Measurements from ENCODE around the gene FUT2.
"Not testable (repeated sequence)": the region's sequence is repeated elsewhere in the genome, so short reads cannot be mapped to it uniquely, and the experiment has no call there.

Gene FUT2

DNA sequence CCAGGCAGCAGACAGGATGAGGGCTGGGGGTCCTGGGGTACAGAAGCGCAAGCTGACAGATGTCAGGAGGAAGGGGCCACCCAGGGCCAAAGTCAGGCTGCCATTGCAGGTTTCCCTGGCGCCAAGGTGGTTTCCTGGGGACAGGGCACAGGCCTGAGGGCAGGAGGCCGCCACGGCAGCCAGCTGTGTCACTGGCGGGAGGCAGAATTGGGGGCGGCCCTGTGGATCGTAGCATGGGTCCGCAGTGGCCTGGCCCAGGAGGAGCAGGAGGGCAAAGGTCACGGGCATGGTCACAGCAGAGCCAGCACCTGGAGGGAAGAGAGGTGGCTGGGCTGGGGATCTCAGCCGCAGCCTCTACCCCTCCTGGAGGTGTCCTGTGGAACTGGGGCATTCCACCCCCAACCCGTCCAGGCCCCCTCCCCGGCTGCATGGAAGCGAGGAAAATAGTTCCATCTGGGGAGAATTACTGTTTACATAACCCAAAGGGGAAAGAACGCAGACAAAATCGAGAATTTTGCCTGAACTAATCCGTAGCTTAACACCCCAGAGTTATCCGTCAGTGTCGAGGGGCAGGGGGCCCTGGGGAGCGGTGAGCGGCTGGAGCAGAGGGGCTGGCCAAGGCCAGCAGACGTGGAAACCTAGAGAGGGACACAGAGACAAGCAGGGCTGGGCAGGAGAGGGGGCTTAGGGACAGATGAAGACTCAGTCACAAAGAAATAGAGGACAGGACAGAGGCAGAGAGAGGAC lies 24.9 kb upstream of the FUT2 start:
- in situ Hi-C loops (cut with MboI; ENCODE audit: low sequenced_read_pairs): no loop called here

DNA sequence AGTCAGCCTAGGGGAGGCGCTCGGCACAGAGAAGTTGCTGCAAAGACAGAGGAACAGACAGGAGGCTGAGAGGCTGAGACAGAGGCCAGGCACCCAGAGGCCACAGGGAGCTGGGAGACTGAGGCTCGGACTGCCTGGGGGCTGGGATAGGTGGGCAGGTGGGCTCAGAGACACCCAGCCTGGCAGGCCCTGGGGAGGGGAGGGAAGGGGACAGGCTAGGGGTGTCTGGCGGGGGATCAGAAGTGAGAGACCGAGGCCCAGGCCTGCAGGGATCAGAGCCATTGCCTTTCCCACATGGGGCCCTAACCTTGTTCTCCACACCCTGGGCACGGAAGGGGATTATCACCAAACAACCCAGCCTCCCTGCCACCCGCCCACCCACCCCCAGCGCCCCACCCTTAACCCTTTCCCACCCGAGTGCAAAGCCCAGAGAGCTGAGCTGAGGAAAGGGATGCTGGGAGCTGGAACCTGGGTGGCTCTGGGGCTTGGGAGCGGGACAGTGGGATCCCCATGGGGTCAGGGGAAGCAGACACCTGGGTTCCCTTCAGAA lies 24.2 kb upstream of the FUT2 start:
- in situ Hi-C loops (cut with MboI; ENCODE audit: low sequenced_read_pairs): no loop called here

DNA sequence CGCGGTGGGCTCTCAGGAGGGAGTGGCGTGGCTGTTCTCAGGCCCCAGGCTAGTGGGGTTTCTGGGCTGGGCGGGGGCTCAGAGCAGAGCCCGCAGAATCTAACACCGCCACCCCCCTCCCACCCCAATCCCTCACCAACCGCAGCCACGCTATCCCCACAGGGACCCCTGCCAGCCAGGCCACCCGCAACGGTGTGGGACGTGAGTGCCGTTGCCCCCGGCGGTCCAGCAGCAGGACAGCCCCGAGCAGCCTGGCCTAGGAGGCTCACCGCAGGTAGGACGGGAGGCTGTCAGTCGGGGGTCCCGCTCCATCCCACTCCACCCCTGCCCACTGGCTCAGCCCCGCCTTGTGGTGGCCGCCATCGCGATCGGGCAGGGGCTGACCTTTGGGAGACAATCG lies 22.8 kb upstream of the FUT2 start, which contains the start of gene NTN5:
Gene NTN5 (minus strand): TSS at position 24 of the 400 bp plus-strand sequence. CDS start 2,031 bp downstream, outside the sequence.
- in situ Hi-C loops (cut with MboI; ENCODE audit: low sequenced_read_pairs): no loop called here

DNA sequence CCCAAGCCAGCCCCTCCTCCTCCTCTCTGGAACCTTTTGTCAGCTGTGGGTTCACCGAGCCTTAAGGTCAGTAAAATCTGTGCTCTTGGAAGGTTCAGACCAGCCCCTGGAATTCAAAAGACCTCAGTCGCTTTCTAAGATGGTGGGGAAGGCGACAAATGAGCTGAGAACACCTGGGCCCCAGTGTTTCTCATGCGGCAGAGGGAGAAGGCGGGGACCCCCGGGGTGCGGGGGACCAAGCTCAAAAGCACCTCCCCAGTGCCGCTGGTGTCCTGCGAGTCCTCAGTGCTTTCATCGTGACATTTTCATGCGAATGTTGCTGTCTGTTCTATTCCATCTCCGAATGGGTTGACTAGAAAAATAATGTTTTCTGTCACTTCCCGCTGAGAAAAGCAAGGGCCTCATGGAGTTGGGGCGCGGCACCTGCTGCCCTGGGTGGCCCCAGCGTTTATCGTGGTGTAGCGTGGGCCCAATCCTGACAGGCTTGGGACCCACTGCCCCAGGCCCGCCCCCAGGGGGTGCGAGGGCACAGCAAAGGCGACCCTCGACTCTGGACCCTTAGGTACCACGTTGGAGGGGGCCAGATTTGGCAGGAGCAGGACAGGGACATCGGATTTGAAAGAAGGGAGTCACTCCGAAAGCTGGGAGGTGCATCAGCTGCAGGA lies 22.2 kb upstream of the FUT2 start:
- in situ Hi-C loops (cut with MboI; ENCODE audit: low sequenced_read_pairs): no loop called here

DNA sequence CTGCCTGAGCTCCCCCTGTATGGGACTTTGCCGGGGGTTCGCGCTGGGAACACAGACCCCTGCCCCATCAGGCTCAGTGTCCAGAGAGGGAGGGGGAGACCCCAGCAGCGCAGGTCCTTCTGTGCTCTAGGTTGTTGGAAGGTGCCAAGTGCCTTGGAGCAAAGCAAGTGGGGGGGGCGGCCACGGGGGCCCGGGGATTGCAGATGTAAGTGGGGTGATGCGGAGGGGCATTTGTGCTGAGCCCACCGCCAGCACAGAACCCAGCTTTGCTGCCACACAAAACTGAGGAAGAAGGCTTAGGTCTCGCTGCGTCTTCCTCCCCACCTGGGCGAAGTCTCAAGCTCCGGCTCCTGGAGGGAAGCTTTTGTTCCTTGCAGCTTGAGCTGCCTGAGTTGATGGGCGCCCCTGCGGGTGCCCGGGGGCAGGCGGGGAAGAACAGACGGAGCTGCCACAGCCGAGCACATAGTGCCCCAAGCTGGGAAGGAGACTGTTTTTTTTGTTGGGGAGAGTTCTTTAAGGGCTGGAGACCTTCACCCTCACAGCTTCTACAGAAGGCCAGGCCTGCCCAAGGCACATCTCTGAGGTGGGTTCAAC lies 21.5 kb upstream of the FUT2 start:
- in situ Hi-C loops (cut with MboI; ENCODE audit: low sequenced_read_pairs): no loop called here

DNA sequence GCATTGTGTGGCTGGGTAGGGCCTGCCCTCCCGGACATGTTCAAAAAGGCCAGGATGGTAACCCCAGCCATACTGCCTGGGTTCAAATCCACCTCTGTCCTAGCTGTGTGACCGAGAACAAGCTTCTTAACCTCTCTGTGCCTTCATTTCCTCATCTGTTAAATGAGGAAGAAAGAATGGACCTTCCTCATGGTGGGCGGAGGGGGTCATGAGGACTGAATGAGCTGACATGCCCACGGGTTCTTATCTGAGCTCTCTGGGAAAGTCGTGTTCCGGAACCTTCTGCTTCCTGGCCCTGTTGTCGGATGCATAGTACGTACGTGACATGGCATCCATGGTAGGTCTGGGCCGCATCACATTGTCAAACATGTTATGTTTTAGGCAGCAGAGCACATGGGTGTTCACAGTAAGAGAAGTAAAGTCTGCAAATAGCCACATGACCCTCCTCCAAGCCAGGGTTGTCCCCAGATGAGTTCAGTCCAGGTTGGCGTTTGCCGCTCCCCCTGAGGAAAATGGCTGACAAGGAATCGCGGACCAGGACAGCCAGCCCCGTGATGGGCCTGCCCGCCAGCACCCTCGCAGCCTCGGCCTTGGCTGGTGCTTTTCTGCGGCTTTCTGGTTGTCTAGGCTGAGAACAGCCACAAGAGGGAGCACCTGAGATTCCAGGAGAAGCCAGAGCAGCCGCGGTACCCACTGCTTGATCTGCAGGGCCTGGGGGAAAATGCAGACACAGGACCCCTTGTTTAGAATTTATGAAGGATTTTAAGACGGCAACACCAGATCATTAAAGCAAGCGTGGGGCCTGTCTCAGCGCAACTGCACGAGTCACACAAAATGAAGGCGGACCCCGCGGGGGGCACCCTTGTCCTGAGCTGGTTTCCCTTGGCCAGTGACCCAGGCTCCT lies 20.6 kb upstream of the FUT2 start:
- in situ Hi-C loops (cut with MboI; ENCODE audit: low sequenced_read_pairs): no loop called here

DNA sequence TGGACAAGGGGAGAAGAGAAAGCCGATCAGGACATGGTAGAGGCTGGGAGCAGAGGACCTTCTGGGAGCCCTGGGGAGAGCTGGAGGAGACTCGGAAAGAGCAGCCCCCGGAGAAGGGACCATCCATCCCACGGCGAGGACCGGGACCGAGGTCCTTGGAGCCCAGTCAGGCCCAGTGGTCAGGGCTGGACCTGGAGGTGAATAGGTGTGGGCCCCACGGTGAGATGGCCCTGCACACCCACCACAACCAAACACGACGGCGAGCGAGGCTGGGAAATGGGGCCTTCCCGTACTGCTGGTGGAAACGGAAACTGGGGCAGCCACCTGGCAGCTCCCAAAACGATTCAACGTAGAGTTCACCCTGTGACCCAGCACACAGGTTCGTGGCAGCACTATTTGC lies 19.3 kb upstream of the FUT2 start:
- in situ Hi-C loops (cut with MboI; ENCODE audit: low sequenced_read_pairs): no loop called here

DNA sequence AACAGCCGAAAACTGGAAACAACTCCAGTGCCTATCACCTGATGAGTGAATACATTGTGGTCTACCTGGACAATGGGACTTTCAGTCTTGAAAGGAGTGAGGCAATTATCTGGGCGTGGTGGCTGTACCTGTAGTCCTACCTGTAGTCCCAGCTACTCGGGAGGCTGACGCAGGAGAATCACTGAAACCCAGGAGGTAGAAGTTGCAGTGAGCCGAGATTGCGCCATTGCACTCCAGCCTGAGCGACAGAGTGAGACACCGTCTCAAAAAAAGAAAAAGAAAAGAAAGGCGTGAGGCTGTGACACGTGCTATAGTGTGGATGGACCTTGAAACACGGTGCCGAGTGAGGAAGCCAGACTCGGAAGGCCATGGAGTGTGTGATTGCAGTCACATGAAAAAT lies 18.9 kb upstream of the FUT2 start:
- in situ Hi-C loops (cut with MboI; ENCODE audit: low sequenced_read_pairs): no loop called here

DNA sequence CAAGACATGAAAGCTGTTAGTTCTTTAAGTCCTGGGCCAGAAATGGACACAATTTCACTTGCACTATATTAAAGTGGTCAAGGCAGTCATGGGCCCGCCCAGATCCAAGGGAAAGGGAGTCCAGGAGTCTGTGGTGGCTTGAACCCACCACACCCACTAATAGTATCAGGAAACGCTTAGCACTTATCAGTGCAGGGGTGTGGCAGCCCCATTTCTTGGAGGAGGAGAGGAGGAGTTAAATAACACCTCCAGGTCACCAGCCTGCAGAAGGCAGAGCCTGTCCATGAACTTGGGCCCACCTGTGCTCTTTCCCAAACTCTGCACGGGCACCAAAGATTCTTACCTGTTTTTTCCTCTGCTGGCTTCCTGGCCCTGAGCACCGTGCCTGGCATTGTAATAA lies 17.6 kb upstream of the FUT2 start:
- in situ Hi-C loops (cut with MboI; ENCODE audit: low sequenced_read_pairs): no loop called here

DNA sequence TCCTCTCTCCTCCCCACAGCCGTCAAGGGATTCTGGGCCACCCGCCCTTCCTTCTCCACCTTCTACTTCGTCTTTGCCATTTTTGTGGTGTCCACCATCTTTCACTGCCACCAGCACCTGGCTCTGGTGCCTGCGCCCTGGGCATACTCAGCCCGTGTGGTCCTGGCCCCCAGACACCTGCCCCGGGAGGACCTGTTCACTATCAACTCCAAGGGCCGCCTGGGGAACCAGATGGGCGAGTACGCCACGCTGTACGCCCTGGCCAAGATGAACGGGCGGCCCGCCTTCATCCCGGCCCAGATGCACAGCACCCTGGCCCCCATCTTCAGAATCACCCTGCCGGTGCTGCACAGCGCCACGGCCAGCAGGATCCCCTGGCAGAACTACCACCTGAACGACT lies 15.8 kb upstream of the FUT2 start:
- in situ Hi-C loops (cut with MboI; ENCODE audit: low sequenced_read_pairs): not testable (repeated sequence)

DNA sequence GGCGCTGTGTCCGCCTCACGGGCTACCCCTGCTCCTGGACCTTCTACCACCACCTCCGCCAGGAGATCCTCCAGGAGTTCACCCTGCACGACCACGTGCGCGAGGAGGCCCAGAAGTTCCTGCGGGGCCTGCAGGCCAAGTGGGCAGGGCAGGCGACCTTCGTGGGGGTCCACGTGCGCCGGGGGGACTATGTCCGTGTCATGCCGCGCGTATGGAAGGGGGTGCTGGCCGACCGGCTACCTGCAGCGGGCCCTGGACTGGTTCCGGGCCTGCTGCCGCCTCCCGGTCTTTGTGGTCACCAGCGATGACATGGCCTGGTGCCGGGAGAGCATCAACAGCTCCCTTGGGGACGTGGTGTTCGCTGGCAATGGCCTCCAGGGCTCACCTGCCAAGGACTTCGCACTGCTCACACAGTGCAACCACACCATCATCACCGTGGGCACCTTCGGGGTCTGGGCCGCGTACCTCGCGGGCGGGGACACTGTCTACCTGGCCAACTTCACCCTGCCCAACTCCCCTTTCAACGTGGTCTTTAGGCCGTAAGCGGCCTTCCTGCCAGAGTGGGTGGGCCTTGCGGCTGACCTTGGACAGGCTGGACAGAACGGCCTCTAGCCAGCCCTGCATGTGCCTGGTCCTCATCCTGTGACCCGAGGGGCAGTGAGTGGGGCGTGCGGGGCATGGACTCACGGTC lies 15.2 kb upstream of the FUT2 start:
- in situ Hi-C loops (cut with MboI; ENCODE audit: low sequenced_read_pairs): no loop called here

DNA sequence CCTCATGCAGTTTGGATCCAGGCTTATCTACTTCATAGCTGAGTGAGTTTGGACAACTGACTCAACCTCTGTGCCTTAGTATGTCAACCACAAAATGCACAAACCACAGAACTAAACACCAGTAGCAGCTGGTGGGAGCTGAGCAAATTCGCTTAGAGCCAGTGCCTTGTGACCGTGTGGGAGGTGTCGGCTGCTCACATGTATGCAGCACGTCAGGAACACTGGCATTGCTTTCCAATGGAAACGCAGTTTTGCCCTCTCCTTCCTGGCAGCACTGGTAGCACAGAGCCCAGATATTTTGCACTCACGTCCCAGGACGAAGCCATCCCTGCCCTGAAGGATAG lies 14.7 kb upstream of the FUT2 start:
- in situ Hi-C loops (cut with MboI; ENCODE audit: low sequenced_read_pairs): no loop called here

DNA sequence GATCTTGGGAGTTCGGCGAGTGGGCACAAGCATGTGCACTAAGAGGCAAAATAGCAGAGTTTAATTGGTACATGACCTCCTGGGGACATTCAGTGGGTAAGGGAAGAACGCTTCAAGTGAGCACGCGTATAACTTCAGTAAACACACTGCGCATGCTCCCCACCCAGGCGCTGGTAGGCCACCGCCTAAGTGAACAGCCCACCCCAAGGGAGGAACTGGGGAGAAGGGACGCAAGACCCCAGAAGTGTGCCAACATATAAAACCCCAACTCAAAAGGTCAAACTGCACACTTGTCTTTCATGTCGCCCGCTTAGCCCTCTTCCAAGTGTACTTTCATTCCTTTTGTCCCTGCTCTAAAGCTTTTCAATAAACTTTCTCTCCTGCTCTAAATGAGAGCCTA lies 12.4 kb upstream of the FUT2 start:
- in situ Hi-C loops (cut with MboI; ENCODE audit: low sequenced_read_pairs): no loop called here

DNA sequence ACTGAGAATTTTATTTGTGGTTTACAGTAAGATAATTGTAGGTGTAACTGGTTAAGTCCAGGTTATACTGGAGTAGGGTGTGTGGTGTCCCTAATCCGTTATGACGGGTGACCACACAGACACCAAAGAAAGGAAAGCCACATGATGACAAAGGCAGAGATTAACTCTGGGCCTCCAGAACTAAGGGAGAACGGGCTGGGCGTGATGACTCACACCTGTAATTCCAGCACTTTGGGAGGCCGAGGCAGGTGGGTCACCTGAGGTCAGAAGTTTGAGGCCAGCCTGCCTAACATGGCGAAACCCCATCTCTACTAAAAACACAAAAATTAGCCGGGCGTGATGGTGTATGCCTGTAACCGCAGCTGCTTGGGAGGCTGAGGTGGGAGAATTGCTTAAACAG lies 10.2 kb upstream of the FUT2 start:
- in situ Hi-C loops (cut with MboI; ENCODE audit: low sequenced_read_pairs): no loop called here

DNA sequence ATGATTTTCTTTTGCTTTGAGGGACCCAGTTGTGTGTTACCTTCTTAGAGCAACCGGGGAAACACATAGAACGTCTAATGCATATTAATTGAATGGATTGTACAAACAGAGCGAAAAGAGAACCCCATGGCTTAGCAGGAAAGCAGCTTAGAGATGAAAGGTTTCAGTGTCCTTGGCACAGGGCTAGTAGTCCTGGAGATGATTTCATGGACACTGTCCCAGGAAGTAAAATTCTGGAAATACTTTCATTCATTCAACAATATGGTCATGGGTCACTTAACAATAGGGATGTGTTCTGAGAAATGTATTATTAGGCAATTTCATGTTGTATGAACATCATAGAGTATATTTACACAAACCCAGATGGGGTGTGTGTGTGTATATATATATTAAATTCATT lies 9.7 kb upstream of the FUT2 start:
- in situ Hi-C loops (cut with MboI; ENCODE audit: low sequenced_read_pairs): no loop called here

DNA sequence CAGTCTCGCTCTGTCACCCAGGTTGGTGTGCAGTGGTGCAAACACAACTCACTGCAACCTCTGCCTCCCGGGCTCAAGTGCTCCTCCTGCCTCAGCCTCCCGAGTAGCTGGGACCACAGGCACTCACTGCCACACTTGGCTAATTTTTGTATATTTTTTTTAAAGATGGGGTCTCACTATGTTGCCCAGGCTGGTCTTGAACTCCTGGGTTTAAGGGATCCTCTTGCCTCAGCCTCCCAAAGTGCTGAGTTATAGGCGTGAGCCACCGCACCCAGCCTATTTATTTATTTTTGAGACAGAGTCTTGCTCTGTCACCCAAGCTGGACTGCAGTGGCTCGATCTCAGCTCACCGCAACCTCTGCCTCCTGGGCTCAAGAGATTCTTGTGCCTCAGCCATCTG lies 9.1 kb upstream of the FUT2 start:
- in situ Hi-C loops (cut with MboI; ENCODE audit: low sequenced_read_pairs): not testable (repeated sequence)

DNA sequence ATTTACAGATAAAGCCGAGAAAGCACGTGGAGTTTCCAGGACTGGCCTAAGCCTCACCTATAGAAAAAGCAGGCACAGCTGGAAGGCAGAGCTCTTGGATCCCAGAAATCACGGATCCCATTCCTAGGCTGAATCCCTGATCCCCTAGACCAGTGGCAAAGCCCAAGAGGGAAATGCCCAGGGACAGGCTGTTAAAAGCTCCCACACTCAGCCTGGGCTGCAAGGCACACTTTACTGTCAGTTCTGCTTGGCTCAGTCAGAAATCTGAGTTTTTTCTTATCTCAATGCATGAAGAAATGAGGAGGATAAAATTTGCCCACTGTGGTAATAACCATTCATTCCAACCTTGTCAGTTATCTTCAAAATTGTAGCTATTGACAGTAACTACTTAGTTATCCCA lies 8.0 kb upstream of the FUT2 start:
- in situ Hi-C loops (cut with MboI; ENCODE audit: low sequenced_read_pairs): no loop called here

DNA sequence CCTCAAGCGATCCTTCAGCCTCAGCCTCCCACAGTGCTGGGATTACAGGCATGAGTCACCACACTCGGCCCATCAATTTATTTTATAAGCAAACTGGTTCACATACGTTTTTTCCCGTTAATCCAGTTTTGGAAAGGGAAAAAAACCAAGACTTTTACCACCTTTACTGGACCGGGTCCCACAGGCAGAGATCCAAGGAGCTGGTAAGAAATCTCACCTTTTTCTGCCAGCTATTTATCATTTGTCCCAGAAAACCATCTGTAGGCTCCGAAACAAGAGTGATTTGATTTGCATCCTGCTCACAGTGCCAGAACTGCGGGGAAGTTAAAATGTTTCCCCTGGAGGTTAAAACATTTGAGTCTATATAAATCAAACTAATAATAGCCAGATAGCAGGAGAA lies 6.3 kb upstream of the FUT2 start:
- in situ Hi-C loops (cut with MboI; ENCODE audit: low sequenced_read_pairs): no loop called here

DNA sequence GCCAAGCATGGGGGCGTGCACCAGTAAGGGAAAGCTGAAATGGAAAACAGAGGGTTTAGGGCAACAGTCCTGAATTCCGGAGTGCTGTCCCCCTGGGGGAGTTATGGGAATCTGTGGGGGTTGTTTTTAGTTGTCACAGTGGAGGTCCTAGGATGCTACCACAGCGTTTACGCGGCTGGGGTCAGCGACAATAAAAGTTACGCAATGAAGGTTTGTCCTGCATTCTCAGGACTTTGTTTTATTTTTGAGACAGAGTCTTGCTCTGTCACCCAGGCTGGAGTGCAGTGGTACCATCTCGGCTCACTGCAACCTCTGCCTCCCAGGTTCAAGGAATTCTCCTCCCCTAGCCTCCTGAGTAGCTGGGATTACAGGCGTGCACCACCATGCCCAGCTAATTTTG lies 2.1 kb upstream of the FUT2 start:
- in situ Hi-C loops (cut with MboI; ENCODE audit: low sequenced_read_pairs): not testable (repeated sequence)

DNA sequence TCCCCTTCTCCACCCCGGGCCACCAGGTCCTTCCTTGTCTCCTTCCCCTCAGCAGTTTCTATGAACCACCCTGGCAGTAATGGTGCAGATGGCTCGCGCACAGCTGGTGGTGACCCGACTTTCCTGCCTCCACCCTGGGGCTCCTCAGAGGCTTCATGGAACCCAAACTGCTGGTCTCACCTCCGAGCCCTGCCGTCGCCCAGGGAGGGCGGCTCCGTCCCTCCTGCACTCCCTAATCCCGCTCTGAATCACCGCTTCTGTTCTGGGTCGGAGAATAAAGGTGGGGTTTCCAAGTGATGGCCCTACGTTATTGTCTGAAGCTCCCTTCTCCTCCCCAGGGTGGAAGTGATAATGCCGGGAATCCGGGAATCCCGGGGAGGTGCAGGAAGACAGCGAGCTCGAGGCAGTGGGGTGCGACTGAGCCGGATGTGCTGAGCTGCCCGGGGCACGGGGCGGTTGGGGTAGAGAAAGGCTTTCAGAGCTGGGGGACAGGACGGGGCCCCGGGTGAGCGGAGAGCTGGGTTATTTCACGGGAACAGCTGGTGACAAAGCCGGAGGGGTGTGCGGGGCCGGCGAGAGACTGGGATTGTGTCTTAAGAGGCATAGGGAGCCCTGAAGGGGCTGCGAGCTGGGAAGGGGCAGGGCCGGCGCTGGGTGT lies 711 bp downstream of the FUT2 start:
- in situ Hi-C loops (cut with MboI; ENCODE audit: low sequenced_read_pairs): no loop called here

Measured in HL-60/S4 treated with retinoic acid at 250 ng/mL for 4 days and 3 days (cell line).